ENCODE data around the gene ELP1. TPM values are rescaled to one million over a fixed set of nuclear protein-coding genes. Genes with fewer than 3 reads are reported as not detected.
"Not testable (repeated sequence)": the region's sequence is repeated elsewhere in the genome, so short reads cannot be mapped to it uniquely, and the experiment has no call there.

ELP1 gene
- total RNA-seq, 1 donor from 2014 or later, result 32.7 TPM

GRCh38 chr9:108956022-108956630 lies 22.2 kb upstream of the ELP1 start:
- no peaks in the 10 kb centered on the region for H3K27me3 Mint-ChIP-seq (ENCODE audit: low read depth)
- no peaks in the 10 kb centered on the region for H3K36me3 Mint-ChIP-seq (ENCODE audit: low read depth)
- no peak overlapping the region for H3K4me3 Mint-ChIP-seq (ENCODE audit: low read depth)
- DNase-seq (ENCODE audit: low spot score), result no peak
- H3K9me3 Mint-ChIP-seq, result no peaks in the 10 kb centered on the region
- intact Hi-C loops (cut with micrococcal nuclease), result no loop called here
- H3K4me1 Mint-ChIP-seq (ENCODE audit: low read depth), result peaks cover 1% of the 10 kb centered on the region
- no peak overlapping the region for H3K27ac Mint-ChIP-seq

- no peaks in the 10 kb centered on the region for H3K9me3 Mint-ChIP-seq
- H3K27me3 Mint-ChIP-seq (ENCODE audit: low read depth), result no peaks in the 10 kb centered on the region
- no peak overlapping the region for H3K4me3 Mint-ChIP-seq (ENCODE audit: low read depth)
- H3K27ac Mint-ChIP-seq, result no peak overlapping the region
- peaks cover 1% of the 10 kb centered on the region for H3K4me1 Mint-ChIP-seq (ENCODE audit: low read depth)
- DNase-seq (ENCODE audit: low spot score), result no peak
- intact Hi-C loops (cut with micrococcal nuclease), result no loop called here
- H3K36me3 Mint-ChIP-seq (ENCODE audit: low read depth), result no peaks in the 10 kb centered on the region
Observed at GRCh38 chr9:108953983-108954574, 20.2 kb upstream of the ELP1 start.

- no peak for DNase-seq (ENCODE audit: low spot score)
- Mint-ChIP-seq H3K4me3 (ENCODE audit: low read depth) (no peak overlapping the region), H3K4me1 (ENCODE audit: low read depth) (no peaks in the 10 kb centered on the region), H3K27ac (no peak overlapping the region), H3K27me3 (ENCODE audit: low read depth) (no peaks in the 10 kb centered on the region), H3K9me3 (no peaks in the 10 kb centered on the region), H3K36me3 (ENCODE audit: low read depth) (no peaks in the 10 kb centered on the region)
- intact Hi-C loops (cut with micrococcal nuclease), result no loop called here
Observed at GRCh38 chr9:108951578-108951977, 17.7 kb upstream of the ELP1 start.

- Mint-ChIP-seq H3K27me3 (ENCODE audit: low read depth) (no peaks in the 10 kb centered on the region), H3K9me3 (no peaks in the 10 kb centered on the region), H3K4me1 (ENCODE audit: low read depth) (no peaks in the 10 kb centered on the region), H3K4me3 (ENCODE audit: low read depth) (no peak overlapping the region), H3K36me3 (ENCODE audit: low read depth) (no peaks in the 10 kb centered on the region), H3K27ac (no peak overlapping the region)
- DNase-seq (ENCODE audit: low spot score), result no peak
- intact Hi-C loops (cut with micrococcal nuclease), result no loop called here
Observed at GRCh38 chr9:108950168-108950567, 16.2 kb upstream of the ELP1 start.

GRCh38 chr9:108939975-108940374 lies 6.1 kb upstream of the ELP1 start:
- intact Hi-C loops (cut with micrococcal nuclease), result loop anchor here (10.0 kb wide), 2 partner anchors 385 to 475 kb away; partner anchors contain the start of gene EPB41L4B

GRCh38 chr9:108937561-108938305 lies 3.8 kb upstream of the ELP1 start:
- intact Hi-C loops (cut with micrococcal nuclease), result loop anchor here (10.0 kb wide), 2 partner anchors 387 to 477 kb away; partner anchors contain the start of gene EPB41L4B
- H3K4me3 Mint-ChIP-seq (ENCODE audit: low read depth), result no peak overlapping the region
- H3K4me1 Mint-ChIP-seq (ENCODE audit: low read depth), result peaks cover 15% of the 10 kb centered on the region
- no peaks in the 10 kb centered on the region for H3K9me3 Mint-ChIP-seq
- no peaks in the 10 kb centered on the region for H3K27me3 Mint-ChIP-seq (ENCODE audit: low read depth)
- H3K36me3 Mint-ChIP-seq (ENCODE audit: low read depth), result peaks cover 24% of the 10 kb centered on the region
- no peak overlapping the region for H3K27ac Mint-ChIP-seq
- DNase-seq (ENCODE audit: low spot score), result no peak

More at GRCh38 chr9:108939975-108940374, 6.1 kb upstream of the ELP1 start:
- no peak overlapping the region for H3K27ac Mint-ChIP-seq
- DNase-seq (ENCODE audit: low spot score), result no peak
- peaks cover 5% of the 10 kb centered on the region for H3K4me1 Mint-ChIP-seq (ENCODE audit: low read depth)
- H3K27me3 Mint-ChIP-seq (ENCODE audit: low read depth), result no peaks in the 10 kb centered on the region
- H3K9me3 Mint-ChIP-seq, result no peaks in the 10 kb centered on the region
- H3K4me3 Mint-ChIP-seq (ENCODE audit: low read depth), result no peak overlapping the region
- H3K36me3 Mint-ChIP-seq (ENCODE audit: low read depth), result peaks cover 24% of the 10 kb centered on the region

GRCh38 chr9:108934323-108934893 lies 484 bp upstream of the ELP1 start, which contains the start of gene ABITRAM:
TSS of gene ABITRAM (plus strand) at chr9:108934400. CDS start at chr9:108934487, 87 bp downstream.
- peak; percentile 75 for DNase-seq (ENCODE audit: low spot score)
- intact Hi-C loops (cut with micrococcal nuclease), result loop anchor here (1.0 to 10.0 kb wide), 6 partner anchors 76 to 480 kb away; partner anchors contain the start of genes EPB41L4B and TMEM245
- Mint-ChIP-seq H3K4me3 (ENCODE audit: low read depth) (peak within 1 kb of the TSS; percentile 98), H3K27me3 (ENCODE audit: low read depth) (no peaks in the 10 kb centered on the region), H3K27ac (peak within 1 kb of the TSS; percentile 94), H3K36me3 (ENCODE audit: low read depth) (peaks cover 20% of the 10 kb centered on the region), H3K9me3 (no peaks in the 10 kb centered on the region), H3K4me1 (ENCODE audit: low read depth) (peaks cover 26% of the 10 kb centered on the region)

GRCh38 chr9:108933231-108933717 lies 650 bp downstream of the ELP1 start:
- Mint-ChIP-seq H3K4me1 (ENCODE audit: low read depth) (peaks cover 26% of the 10 kb centered on the region), H3K27me3 (ENCODE audit: low read depth) (no peaks in the 10 kb centered on the region)

GRCh38 chr9:108928386-108928785 lies 5.5 kb downstream of the ELP1 start:
- DNase-seq (ENCODE audit: low spot score), result no peak
- Mint-ChIP-seq H3K4me3 (ENCODE audit: low read depth) (no peak overlapping the region), H3K4me1 (ENCODE audit: low read depth) (peaks cover 17% of the 10 kb centered on the region), H3K36me3 (ENCODE audit: low read depth) (peaks cover 50% of the 10 kb centered on the region), H3K27me3 (ENCODE audit: low read depth) (no peaks in the 10 kb centered on the region), H3K9me3 (no peaks in the 10 kb centered on the region), H3K27ac (no peak overlapping the region)
- intact Hi-C loops (cut with micrococcal nuclease), result no loop called here

More at GRCh38 chr9:108933231-108933717, 650 bp downstream of the ELP1 start:
- H3K36me3 Mint-ChIP-seq (ENCODE audit: low read depth), result peaks cover 20% of the 10 kb centered on the region
- peak; percentile 9 for DNase-seq (ENCODE audit: low spot score)
- peak overlapping the region; percentile 94 for H3K27ac Mint-ChIP-seq
- H3K4me3 Mint-ChIP-seq (ENCODE audit: low read depth), result peak overlapping the region; percentile 98
- H3K9me3 Mint-ChIP-seq, result no peaks in the 10 kb centered on the region
- intact Hi-C loops (cut with micrococcal nuclease), result loop anchor here (5.0 to 10.0 kb wide), 4 partner anchors 169 to 482 kb away; partner anchors contain the start of gene EPB41L4B

- H3K36me3 Mint-ChIP-seq (ENCODE audit: low read depth), result peaks cover 64% of the 10 kb centered on the region
- intact Hi-C loops (cut with micrococcal nuclease), result no loop called here
Observed at GRCh38 chr9:108924466-108924865, 9.5 kb downstream of the ELP1 start.

GRCh38 chr9:108921200-108921599 lies 12.7 kb downstream of the ELP1 start:
- H3K4me3 Mint-ChIP-seq (ENCODE audit: low read depth), result no peak overlapping the region
- intact Hi-C loops (cut with micrococcal nuclease), result no loop called here
- H3K4me1 Mint-ChIP-seq (ENCODE audit: low read depth), result no peaks in the 10 kb centered on the region
- H3K36me3 Mint-ChIP-seq (ENCODE audit: low read depth), result peaks cover 63% of the 10 kb centered on the region
- no peak for DNase-seq (ENCODE audit: low spot score)
- H3K9me3 Mint-ChIP-seq, result no peaks in the 10 kb centered on the region
- no peak overlapping the region for H3K27ac Mint-ChIP-seq
- no peaks in the 10 kb centered on the region for H3K27me3 Mint-ChIP-seq (ENCODE audit: low read depth)

More at GRCh38 chr9:108924466-108924865, 9.5 kb downstream of the ELP1 start:
- Mint-ChIP-seq H3K27me3 (ENCODE audit: low read depth) (no peaks in the 10 kb centered on the region), H3K9me3 (no peaks in the 10 kb centered on the region), H3K4me3 (ENCODE audit: low read depth) (no peak overlapping the region), H3K27ac (no peak overlapping the region), H3K4me1 (ENCODE audit: low read depth) (no peaks in the 10 kb centered on the region)
- no peak for DNase-seq (ENCODE audit: low spot score)

- H3K27ac Mint-ChIP-seq; DNase-seq (ENCODE audit: low spot score); H3K4me3 Mint-ChIP-seq (ENCODE audit: low read depth); H3K4me1 Mint-ChIP-seq (ENCODE audit: low read depth); H3K9me3 Mint-ChIP-seq; intact Hi-C loops (cut with micrococcal nuclease); H3K27me3 Mint-ChIP-seq (ENCODE audit: low read depth): not testable (repeated sequence)
- peaks cover 63% of the 10 kb centered on the region for H3K36me3 Mint-ChIP-seq (ENCODE audit: low read depth)
Observed at GRCh38 chr9:108920401-108920800, 13.5 kb downstream of the ELP1 start.

All from activated T-helper 2 cell treated with anti-CD3 and anti-CD28 coated beads, Interferon-gamma antibody, Interleukin-2, Interleukin-4, amounts not matched to agents 10 μg/mL and 5 μg/mL and 100 μg/mL, durations not matched to agents 14 hours and 24 hours and 36 hours (primary cell).